Adipocyte (in vitro differentiated cells): ENCODE results near the gene RAD18.

Source experiments
- DNase-seq: peaks from one replicate; pipeline ENCODE4 v3.0.0-alpha.2; 2015; ENCODE audit warnings: low read depth
- H3K27me3 ChIP-seq: replicated peaks from 2 replicates; pipeline ENCODE4 v1.7.0; 2013; ENCODE audit warnings: mild to moderate bottlenecking, low read length, moderate library complexity; ENCODE audit not compliant: control insufficient read depth, insufficient read depth
- H3K36me3 ChIP-seq: 2 replicates; pipeline ENCODE4 v1.7.0; 2013; ENCODE audit warnings: low read length, mild to moderate bottlenecking, moderate library complexity; ENCODE audit not compliant: control insufficient read depth, insufficient read depth, severe bottlenecking
- H3K4me1 ChIP-seq: 2 replicates; pipeline ENCODE4 v1.7.0; 2013; ENCODE audit warnings: mild to moderate bottlenecking, low read length, moderate library complexity; ENCODE audit not compliant: control insufficient read depth, insufficient read depth
- H3K4me3 ChIP-seq: 2 replicates; pipeline ENCODE4 v1.7.0; 2013; ENCODE audit warnings: mild to moderate bottlenecking, low read length, moderate library complexity
- H3K9ac ChIP-seq: 2 replicates; pipeline ENCODE4 v1.7.0; 2013; ENCODE audit warnings: mild to moderate bottlenecking, low read length, moderate library complexity
- H3K9me3 ChIP-seq: 2 replicates; pipeline ENCODE4 v1.7.0; 2013; ENCODE audit warnings: mild to moderate bottlenecking, low read length, moderate library complexity; ENCODE audit not compliant: control insufficient read depth

The RAD18 gene

GRCh38 chr3:8975081-8976020 is 12.1 kb upstream of the RAD18 start:
- no peaks in the 10 kb centered on the region for H3K27me3 ChIP-seq
- no peak for DNase-seq
- no peak overlapping the region for H3K4me3 ChIP-seq
- no peak overlapping the region for H3K9ac ChIP-seq
- no peaks in the 10 kb centered on the region for H3K36me3 ChIP-seq
- H3K4me1 ChIP-seq: peaks cover 14% of the 10 kb centered on the region
- H3K9me3 ChIP-seq: peaks cover 8% of the 10 kb centered on the region

- H3K9ac ChIP-seq: no peak overlapping the region
- no peak for DNase-seq
- peaks cover 6% of the 10 kb centered on the region for H3K9me3 ChIP-seq
- H3K36me3 ChIP-seq: no peaks in the 10 kb centered on the region
- no peak overlapping the region for H3K4me3 ChIP-seq
- peaks cover 10% of the 10 kb centered on the region for H3K4me1 ChIP-seq
- no peaks in the 10 kb centered on the region for H3K27me3 ChIP-seq
Observed at GRCh38 chr3:8974458-8974857, 11.2 kb upstream of the RAD18 start.

GRCh38 chr3:8972639-8973038 is 9.4 kb upstream of the RAD18 start:
- DNase-seq: no peak
- no peak overlapping the region for H3K4me3 ChIP-seq
- no peaks in the 10 kb centered on the region for H3K9me3 ChIP-seq
- no peaks in the 10 kb centered on the region for H3K36me3 ChIP-seq
- no peak overlapping the region for H3K9ac ChIP-seq
- peaks cover 10% of the 10 kb centered on the region for H3K4me1 ChIP-seq
- no peaks in the 10 kb centered on the region for H3K27me3 ChIP-seq

DNA sequence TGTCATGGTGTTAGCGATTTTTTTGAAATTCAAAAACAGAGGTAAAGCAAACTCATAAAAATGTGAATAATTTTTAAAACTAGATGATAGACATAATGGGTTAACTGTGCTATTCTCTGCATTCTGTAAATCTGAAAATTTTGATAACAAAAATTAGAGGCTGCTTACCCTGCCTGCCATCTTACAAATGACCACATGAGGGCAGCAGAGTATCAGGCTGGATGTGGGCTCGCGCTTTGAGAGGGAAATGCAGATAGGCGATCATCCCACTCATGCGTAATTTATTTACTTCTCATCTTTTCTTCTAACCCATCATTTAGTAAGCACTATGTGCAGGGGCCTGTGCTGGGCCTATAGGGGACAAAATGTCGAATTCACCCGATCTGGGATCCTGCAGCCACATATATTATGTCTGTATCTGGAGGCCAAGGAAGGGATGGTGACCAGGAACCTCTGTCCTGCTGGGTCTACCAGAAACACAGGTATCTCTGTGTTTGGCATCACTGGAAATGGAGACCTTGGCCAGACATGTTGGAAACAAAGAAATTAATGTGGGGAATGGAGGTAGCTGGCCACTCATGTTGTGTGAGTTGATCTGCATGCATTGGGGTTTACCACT is 7.8 kb upstream of the RAD18 start:
- Histone ChIP-seq H3K9me3 (no peaks in the 10 kb centered on the region), H3K4me1 (peaks cover 6% of the 10 kb centered on the region), H3K9ac (no peak overlapping the region), H3K27me3 (no peaks in the 10 kb centered on the region), H3K36me3 (no peaks in the 10 kb centered on the region), H3K4me3 (no peak overlapping the region)
- peak; percentile 84 for DNase-seq

DNA sequence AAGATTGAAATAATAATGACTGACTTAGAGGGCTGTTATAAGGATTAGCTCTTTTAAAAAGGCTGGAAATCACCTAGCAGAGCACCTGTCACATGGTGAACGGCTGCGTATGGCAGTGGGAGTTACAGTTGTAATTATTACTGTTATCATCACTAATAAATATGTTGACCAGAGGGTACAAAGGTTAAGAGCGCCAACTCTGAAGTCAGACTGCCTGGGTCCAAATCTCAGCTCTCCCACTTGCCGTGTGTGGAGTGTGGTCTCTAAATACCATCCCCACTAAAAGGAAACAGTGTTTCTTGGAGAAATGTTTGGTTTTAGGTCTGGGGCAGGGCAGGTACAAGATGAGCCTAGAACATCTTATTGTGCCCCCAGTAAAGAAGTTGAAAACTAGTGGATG is 6.0 kb upstream of the RAD18 start:
- no peaks in the 10 kb centered on the region for H3K27me3 ChIP-seq
- H3K36me3 ChIP-seq: no peaks in the 10 kb centered on the region

GRCh38 chr3:8968375-8968882 is 5.2 kb upstream of the RAD18 start:
- Histone ChIP-seq H3K9me3 (no peaks in the 10 kb centered on the region), H3K27me3 (no peaks in the 10 kb centered on the region)
- DNase-seq: no peak

More for the DNA sequence above, 6.0 kb upstream of the RAD18 start:
- no peak for DNase-seq
- H3K9ac ChIP-seq: no peak overlapping the region
- H3K9me3 ChIP-seq: no peaks in the 10 kb centered on the region
- H3K4me1 ChIP-seq: peaks cover 8% of the 10 kb centered on the region
- no peak overlapping the region for H3K4me3 ChIP-seq

GRCh38 chr3:8967553-8967952 is 4.3 kb upstream of the RAD18 start:
- no peak overlapping the region for H3K4me3 ChIP-seq
- no peaks in the 10 kb centered on the region for H3K36me3 ChIP-seq
- no peaks in the 10 kb centered on the region for H3K27me3 ChIP-seq
- no peak overlapping the region for H3K9ac ChIP-seq
- H3K9me3 ChIP-seq: no peaks in the 10 kb centered on the region
- DNase-seq: no peak
- H3K4me1 ChIP-seq: peaks cover 20% of the 10 kb centered on the region

More at GRCh38 chr3:8968375-8968882, 5.2 kb upstream of the RAD18 start:
- H3K4me3 ChIP-seq: no peak overlapping the region
- peaks cover 16% of the 10 kb centered on the region for H3K4me1 ChIP-seq
- no peaks in the 10 kb centered on the region for H3K36me3 ChIP-seq
- H3K9ac ChIP-seq: no peak overlapping the region

- Histone ChIP-seq H3K4me3 (no peak overlapping the region), H3K27me3 (no peaks in the 10 kb centered on the region), H3K36me3 (no peaks in the 10 kb centered on the region), H3K9me3 (no peaks in the 10 kb centered on the region), H3K9ac (no peak overlapping the region), H3K4me1 (peaks cover 26% of the 10 kb centered on the region)
- no peak for DNase-seq
Observed at GRCh38 chr3:8966820-8967348, 3.6 kb upstream of the RAD18 start.

GRCh38 chr3:8966150-8966819 is 3.0 kb upstream of the RAD18 start:
- Histone ChIP-seq H3K9ac (no peak overlapping the region), H3K27me3 (no peaks in the 10 kb centered on the region), H3K36me3 (no peaks in the 10 kb centered on the region), H3K9me3 (no peaks in the 10 kb centered on the region), H3K4me3 (no peak overlapping the region), H3K4me1 (peaks cover 26% of the 10 kb centered on the region)
- DNase-seq: no peak

GRCh38 chr3:8964436-8965370 is 1.4 kb upstream of the RAD18 start:
- H3K4me3 ChIP-seq: no peak overlapping the region
- no peaks in the 10 kb centered on the region for H3K36me3 ChIP-seq
- H3K27me3 ChIP-seq: no peaks in the 10 kb centered on the region
- no peaks in the 10 kb centered on the region for H3K9me3 ChIP-seq
- no peak overlapping the region for H3K9ac ChIP-seq
- peaks cover 26% of the 10 kb centered on the region for H3K4me1 ChIP-seq
- peak; percentile 79 for DNase-seq
